GM12891 (cell line): ENCODE measurements around the gene ACSS3.

Source experiments
- DNase-seq: peaks from one replicate; pipeline ENCODE4 v3.0.0; 2011; ENCODE audit warnings: low spot score; ENCODE audit not compliant: insufficient read length
- FAIRE-seq: peaks from 2 replicates; lab custom pipeline; 2011; peaks lifted over from hg19 to GRCh38; lab: Jason Lieb, UNC
- PAX5 ChIP-seq: IDR thresholded peaks from 2 replicates; pipeline ENCODE4 v1.6.1; 2011; ENCODE audit warnings: low read length, moderate library complexity, mild to moderate bottlenecking; ENCODE audit not compliant: insufficient read depth, severe bottlenecking
- POLR2A ChIP-seq: IDR thresholded peaks from 2 replicates; pipeline ENCODE4 v1.6.1; 2011; ENCODE audit warnings: low read depth, low read length, control low read depth
- POLR2AphosphoS5 ChIP-seq: IDR thresholded peaks from 2 replicates; pipeline ENCODE4 v1.6.1; 2011; ENCODE audit warnings: low read depth, low read length, control low read depth
- POU2F2 ChIP-seq: IDR thresholded peaks from 2 replicates; pipeline ENCODE4 v1.6.1; 2011; ENCODE audit warnings: low read depth, mild to moderate bottlenecking, control low read depth, low read length, moderate library complexity
- SPI1 ChIP-seq: IDR thresholded peaks from 2 replicates; pipeline ENCODE4 v1.6.1; 2011; ENCODE audit warnings: low read depth, low read length, control low read depth
- TAF1 ChIP-seq: IDR thresholded peaks from 2 replicates; pipeline ENCODE4 v1.6.1; 2011; ENCODE audit warnings: low read depth, low read length, control low read depth

ACSS3 gene

DNA sequence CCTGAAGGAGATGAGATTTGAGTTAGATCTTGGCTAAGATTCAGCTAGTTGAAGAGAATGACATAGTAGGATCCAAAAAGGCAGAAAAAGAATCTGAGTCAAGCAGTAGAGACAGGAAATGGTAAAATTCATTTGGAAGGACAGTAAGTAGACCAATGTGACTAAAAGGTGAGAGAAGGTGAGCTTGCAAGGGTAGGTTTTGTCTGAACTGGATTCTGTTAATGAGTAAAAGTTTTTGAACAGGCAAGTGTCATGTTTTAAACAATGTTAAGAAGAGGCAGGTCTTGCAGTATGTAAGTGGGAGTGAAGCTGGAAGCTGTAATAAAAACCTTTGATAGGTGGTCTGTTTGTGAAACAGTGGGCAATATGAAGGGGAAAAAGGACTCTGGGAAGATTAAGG is 58.6 kb downstream of the ACSS3 start:
- TF ChIP-seq TAF1 (no peak), POLR2AphosphoS5 (no peak), POLR2A (no peak), PAX5 (no peak), SPI1 (no peak), POU2F2 (no peak)
- FAIRE-seq (no peak), DNase-seq (no peak)

DNA sequence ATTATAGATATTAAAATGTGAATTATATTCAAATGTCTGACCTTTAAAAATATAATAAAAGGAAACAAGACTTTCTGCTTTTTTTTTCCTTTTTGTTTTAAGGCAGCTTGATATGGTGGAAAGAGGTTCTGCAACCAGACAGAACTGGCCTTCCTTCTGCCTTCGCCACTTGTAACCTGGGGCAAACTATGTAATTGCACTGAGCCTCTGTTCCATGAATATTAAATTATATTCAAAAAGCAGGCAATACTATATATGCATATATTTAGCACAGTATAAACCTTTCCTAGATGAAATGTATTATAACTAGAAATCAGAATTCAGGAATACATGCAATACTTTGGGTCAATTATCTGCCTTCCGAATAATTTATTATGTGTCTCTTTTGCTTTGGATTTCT is 59.9 kb downstream of the ACSS3 start:
- no peak for TF ChIP-seq SPI1
- TF ChIP-seq TAF1 = no peak
- no peak for TF ChIP-seq POLR2AphosphoS5
- TF ChIP-seq POU2F2 = no peak
- TF ChIP-seq POLR2A = no peak
- TF ChIP-seq PAX5 = no peak
- FAIRE-seq = no peak

DNA sequence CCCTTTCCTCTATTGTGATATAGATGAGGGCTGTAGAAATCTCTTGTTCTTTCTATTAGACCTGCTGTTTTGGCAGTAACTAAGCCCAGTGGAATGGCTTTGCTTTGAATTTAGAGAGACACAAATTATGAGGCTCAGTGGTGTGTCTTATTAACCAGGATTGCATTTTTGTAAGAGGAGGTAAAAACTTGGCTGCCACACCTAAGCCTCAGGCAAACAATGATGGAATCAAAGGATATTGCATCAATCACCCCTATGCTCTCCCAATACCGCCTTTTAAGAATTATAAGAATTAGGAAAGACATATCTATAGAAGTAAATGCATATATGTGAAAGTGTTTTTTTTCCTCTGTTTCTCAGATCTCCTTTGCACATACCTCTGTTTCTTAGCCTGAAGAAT is 63.3 kb downstream of the ACSS3 start:
- no peak for TF ChIP-seq POLR2A
- TF ChIP-seq PAX5 = no peak
- TF ChIP-seq POU2F2 = no peak
- TF ChIP-seq TAF1 = no peak
- no peak for TF ChIP-seq POLR2AphosphoS5
- no peak for TF ChIP-seq SPI1
- DNase-seq = no peak
- no peak for FAIRE-seq

More for the DNA sequence above, 59.9 kb downstream of the ACSS3 start:
- DNase-seq = no peak

DNA sequence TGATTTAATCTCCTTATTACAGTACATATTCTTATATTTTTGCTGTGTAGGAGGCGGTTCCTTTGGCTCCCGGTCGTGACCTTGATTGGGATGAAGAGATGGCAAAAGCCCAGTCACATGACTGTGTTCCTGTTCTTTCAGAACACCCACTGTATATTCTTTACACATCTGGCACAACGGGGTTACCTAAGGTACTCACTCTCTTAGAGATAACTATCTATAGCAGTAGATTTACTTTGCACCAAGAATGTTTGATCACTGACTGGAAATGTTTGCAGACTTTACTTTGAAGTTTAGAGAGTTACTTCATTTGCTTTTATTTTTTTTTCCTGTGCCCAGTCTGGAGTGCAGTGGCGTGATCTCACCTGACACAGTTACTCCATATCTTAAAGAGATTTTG is 65.2 kb downstream of the ACSS3 start:
- FAIRE-seq (no peak), DNase-seq (no peak)
- TF ChIP-seq POU2F2 = no peak
- no peak for TF ChIP-seq PAX5
- no peak for TF ChIP-seq POLR2AphosphoS5
- no peak for TF ChIP-seq SPI1
- TF ChIP-seq TAF1 = no peak
- TF ChIP-seq POLR2A = no peak

DNA sequence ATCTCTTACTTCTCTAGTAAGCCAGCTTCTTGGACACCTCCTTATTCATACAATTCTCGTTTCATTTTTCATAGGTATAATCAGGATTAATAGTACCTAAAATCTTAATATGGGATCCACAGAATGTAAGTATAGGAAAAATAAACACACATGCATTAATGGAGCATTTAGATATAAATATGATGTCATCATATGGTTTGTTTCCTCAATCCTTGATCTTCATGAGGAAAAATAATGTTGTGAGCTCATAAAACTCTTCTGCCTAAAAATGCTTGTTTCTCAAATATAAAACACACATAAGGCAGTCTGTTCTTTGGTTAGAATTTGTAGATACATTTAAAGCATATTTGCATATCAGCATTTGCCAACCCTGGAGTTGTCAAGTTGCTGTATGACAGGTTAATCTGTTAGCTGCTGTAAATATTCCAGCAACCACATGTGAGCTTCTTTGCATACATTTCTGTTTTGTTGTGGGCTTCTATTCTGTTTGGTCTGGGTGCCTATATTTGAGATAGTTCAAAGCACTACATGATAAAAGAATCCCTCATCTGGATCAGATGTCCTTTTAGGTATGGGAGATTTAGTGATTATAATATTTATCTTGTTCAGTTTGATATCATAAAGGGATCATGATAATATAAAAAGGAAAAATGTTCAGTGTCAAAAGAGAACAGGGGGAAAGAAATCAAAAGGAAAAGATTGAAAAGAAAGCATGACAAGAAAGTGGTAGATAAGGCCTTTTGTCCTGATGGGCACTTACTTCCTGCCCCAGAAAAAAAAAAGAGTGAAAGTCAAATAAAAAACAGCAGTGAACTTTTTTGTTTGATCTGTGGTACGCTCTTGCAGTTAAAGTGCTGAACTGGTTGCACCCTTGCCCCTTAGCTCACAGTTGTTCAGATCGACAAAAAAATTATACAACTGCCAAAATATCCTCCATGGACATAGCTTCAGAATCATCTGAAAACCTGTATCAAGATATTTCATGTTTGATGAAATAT is 68.6 kb downstream of the ACSS3 start:
- no peak for FAIRE-seq
- TF ChIP-seq POLR2A = no peak
- no peak for TF ChIP-seq POLR2AphosphoS5
- TF ChIP-seq SPI1 = no peak
- TF ChIP-seq TAF1 = no peak
- no peak for DNase-seq

DNA sequence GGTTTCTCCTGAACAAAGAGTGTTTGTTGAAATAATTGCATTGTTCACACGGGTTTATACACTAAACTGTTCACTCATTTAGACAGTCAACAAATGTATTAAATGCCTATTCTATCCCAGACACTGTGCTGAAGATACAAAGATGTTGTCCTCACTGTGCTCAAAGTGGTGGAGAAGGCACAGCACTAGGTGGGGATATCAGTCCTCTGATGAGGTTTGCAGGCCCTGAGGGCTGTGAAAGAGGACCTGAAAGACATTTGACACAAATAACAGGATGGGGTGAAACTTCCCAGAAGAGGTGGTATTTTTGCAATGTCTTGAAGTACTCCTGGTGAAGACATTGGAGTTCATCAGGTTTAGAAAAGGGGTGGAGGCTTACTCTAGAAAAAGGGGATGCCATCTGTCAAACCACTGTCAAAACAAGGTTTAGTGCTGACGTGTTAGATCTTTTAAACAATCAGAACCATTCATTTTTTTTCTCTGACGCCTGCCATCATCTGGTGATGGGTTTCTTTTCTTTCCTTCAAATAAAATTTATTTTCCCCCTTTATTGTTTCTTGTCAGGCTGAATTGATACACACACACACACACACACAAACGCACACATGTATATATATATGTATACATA is 69.5 kb downstream of the ACSS3 start:
- TF ChIP-seq POU2F2 (no peak), POLR2A (no peak), TAF1 (no peak), POLR2AphosphoS5 (no peak), PAX5 (no peak), SPI1 (no peak)
- no peak for FAIRE-seq
- no peak for DNase-seq

DNA sequence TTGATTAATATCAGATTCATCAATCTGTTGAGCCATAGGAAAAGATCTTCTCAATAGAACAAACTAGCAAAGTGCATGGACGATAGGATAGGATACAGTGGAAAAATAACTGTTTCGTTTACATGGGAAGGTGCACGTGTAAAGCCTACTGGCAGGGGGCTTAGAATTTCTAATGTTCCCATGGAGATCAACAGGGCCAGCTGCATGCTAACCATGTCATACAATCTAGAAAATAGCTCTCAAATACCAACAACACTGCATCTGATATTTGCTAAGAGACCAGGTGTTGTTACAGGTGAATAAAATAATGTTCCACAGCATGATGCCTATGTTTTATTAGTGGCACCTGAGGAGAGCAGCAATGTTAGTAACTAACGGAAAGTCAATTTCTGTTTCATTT is 72.5 kb downstream of the ACSS3 start:
- TF ChIP-seq PAX5 (no peak), TAF1 (no peak), POLR2A (no peak), SPI1 (no peak), POU2F2 (no peak), POLR2AphosphoS5 (no peak)
- FAIRE-seq (no peak), DNase-seq (no peak)

DNA sequence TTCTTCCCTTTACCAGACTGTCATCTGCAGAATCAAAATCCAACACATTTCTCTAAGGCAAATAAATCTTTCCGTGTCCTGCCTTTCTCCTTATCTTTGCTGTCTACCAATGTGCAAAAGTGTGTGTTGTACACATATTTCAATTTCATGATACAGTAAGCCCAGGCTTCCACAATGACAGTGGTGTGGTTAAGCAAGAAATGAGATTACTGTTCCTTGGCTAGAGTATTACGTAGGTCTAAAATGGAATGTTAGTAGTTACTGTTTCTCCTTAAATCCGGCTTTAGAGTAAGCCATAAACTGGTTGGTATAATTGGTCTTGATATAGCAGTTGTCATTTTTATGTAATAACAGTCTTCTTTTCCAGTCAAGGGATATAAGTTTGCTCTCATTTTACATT is 82.0 kb downstream of the ACSS3 start:
- TF ChIP-seq POU2F2 = no peak
- TF ChIP-seq SPI1 = no peak
- no peak for TF ChIP-seq POLR2A
- no peak for TF ChIP-seq PAX5
- TF ChIP-seq POLR2AphosphoS5 = no peak
- no peak for TF ChIP-seq TAF1
- FAIRE-seq = no peak
- no peak for DNase-seq

DNA sequence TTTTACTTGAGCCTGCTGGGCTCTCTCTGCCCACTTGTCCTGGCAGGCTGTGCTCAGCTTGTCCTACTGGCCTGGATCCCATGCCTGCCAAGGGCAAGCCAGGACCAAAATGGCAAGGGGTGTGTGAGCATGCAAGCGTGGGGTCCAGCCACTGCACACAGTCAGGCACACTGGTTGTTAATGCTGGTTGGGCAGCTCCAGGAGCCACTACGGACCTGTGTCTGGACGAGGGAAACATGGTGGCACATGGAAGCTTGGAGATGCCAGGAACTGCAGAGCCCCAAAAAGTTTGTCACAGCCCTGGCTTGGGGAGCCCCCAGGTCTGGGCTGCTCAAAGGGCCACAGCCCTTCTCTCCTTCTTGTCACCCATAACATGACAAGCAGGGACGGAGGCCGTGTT is 83.8 kb downstream of the ACSS3 start:
- TF ChIP-seq POU2F2 (no peak), PAX5 (no peak), POLR2AphosphoS5 (no peak)
- DNase-seq (no peak), FAIRE-seq (no peak)
